Mesenchymal stem cell (in vitro differentiated cells and primary cell): ENCODE data around the gene LRIG1. TPM values are rescaled to one million over a fixed set of nuclear protein-coding genes. Genes with fewer than 3 reads are reported as not detected.

Experiments
- DNase-seq: peaks from one replicate; pipeline ENCODE4 v3.0.0-alpha.2; 2013
- H2AFZ ChIP-seq: one replicate; pipeline ENCODE4 v1.6.1; 2013; ENCODE audit warnings: low read depth, mild to moderate bottlenecking, control low read depth, inconsistent platforms, low read length, moderate library complexity
- H2AK5ac ChIP-seq: 2 replicates; pipeline ENCODE4 v1.6.1; 2013; ENCODE audit warnings: low read length, moderate library complexity, mild to moderate bottlenecking, inconsistent platforms; ENCODE audit not compliant: severe bottlenecking
- H2BK120ac ChIP-seq: one replicate; pipeline ENCODE4 v1.6.1; 2013; ENCODE audit warnings: low read depth, mild to moderate bottlenecking, inconsistent platforms, low read length, moderate library complexity
- H2BK12ac ChIP-seq, 2 experiments: one replicate each; pipeline ENCODE4 v1.6.1; 2013; ENCODE audit warnings: inconsistent platforms in 2 of 2, low read length in 2 of 2, mild to moderate bottlenecking in 2 of 2, moderate library complexity in 2 of 2, control low read depth in 1 of 2
- H2BK15ac ChIP-seq: one replicate; pipeline ENCODE4 v1.6.1; 2013; ENCODE audit warnings: mild to moderate bottlenecking, low read depth, inconsistent platforms; ENCODE audit not compliant: poor library complexity, severe bottlenecking
- H2BK5ac ChIP-seq: 2 replicates; pipeline ENCODE4 v1.6.1; 2013; ENCODE audit warnings: low read depth, mild to moderate bottlenecking, low read length, control low read depth, inconsistent platforms; ENCODE audit not compliant: poor library complexity, severe bottlenecking
- H3K14ac ChIP-seq, 2 experiments: one replicate each; pipeline ENCODE4 v1.6.1; 2013; ENCODE audit warnings: inconsistent platforms in 2 of 2, low read length in 2 of 2, control low read depth in 1 of 2, mild to moderate bottlenecking in 1 of 2, moderate library complexity in 1 of 2
- H3K18ac ChIP-seq, 2 experiments: one replicate each; pipeline ENCODE4 v1.6.1; 2013; ENCODE audit warnings: inconsistent platforms in 2 of 2, low read length in 2 of 2, control low read depth in 1 of 2, low read depth in 1 of 2, mild to moderate bottlenecking in 1 of 2
- H3K23ac ChIP-seq, 2 experiments: one replicate each; pipeline ENCODE4 v1.6.1; 2013; ENCODE audit warnings: inconsistent platforms in 2 of 2, low read length in 2 of 2, mild to moderate bottlenecking in 2 of 2, moderate library complexity in 2 of 2, control low read depth in 1 of 2
- H3K27ac ChIP-seq: 2 replicates; pipeline ENCODE4 v1.5.1; 2013; ENCODE audit warnings: mild to moderate bottlenecking, moderate library complexity, low read length, control low read depth, inconsistent platforms; ENCODE audit not compliant: poor library complexity, severe bottlenecking
- H3K27me3 ChIP-seq, 2 experiments: 2 replicates each; pipeline versions ENCODE4 v1.6.1 to v1.7.0; 2013; ENCODE audit warnings: low read length in 2 of 2, mild to moderate bottlenecking in 2 of 2, moderate library complexity in 2 of 2, control low read depth in 1 of 2, inconsistent platforms in 1 of 2; ENCODE audit not compliant: control insufficient read depth in 1 of 2, insufficient read depth in 1 of 2
- H3K36me3 ChIP-seq, 2 experiments: 2 replicates each; pipeline versions ENCODE4 v1.6.1 to v1.7.0; 2013; ENCODE audit warnings: low read length in 2 of 2, control low read depth in 1 of 2, inconsistent platforms in 1 of 2, low read depth in 1 of 2, mild to moderate bottlenecking in 1 of 2; ENCODE audit not compliant: insufficient read depth in 2 of 2, control insufficient read depth in 1 of 2
- H3K4ac ChIP-seq, 2 experiments: one replicate each; pipeline ENCODE4 v1.6.1; 2013; ENCODE audit warnings: inconsistent platforms in 2 of 2, low read length in 2 of 2, mild to moderate bottlenecking in 2 of 2, moderate library complexity in 2 of 2, control low read depth in 1 of 2, low read depth in 1 of 2
- H3K4me1 ChIP-seq: 2 replicates; pipeline ENCODE4 v1.6.1; 2013; ENCODE audit warnings: low read depth, low read length, control low read depth; ENCODE audit not compliant: control insufficient read depth, insufficient read depth
- H3K4me2 ChIP-seq: 2 replicates; pipeline ENCODE4 v1.6.1; 2013; ENCODE audit warnings: low read length, mild to moderate bottlenecking, inconsistent platforms; ENCODE audit not compliant: poor library complexity, severe bottlenecking
- H3K4me3 ChIP-seq, 2 experiments: 2 replicates each; pipeline versions ENCODE4 v1.5.1 to v1.7.0; 2013; ENCODE audit warnings: low read length in 2 of 2, mild to moderate bottlenecking in 2 of 2, control low read depth in 1 of 2, low read depth in 1 of 2; ENCODE audit not compliant: insufficient read depth in 1 of 2
- H3K79me1 ChIP-seq: replicated peaks from 2 replicates; pipeline ENCODE4 v1.6.1; 2013; ENCODE audit warnings: mild to moderate bottlenecking, control low read depth, low read length, inconsistent platforms; ENCODE audit not compliant: poor library complexity, severe bottlenecking
- H3K9ac ChIP-seq: 2 replicates; pipeline ENCODE4 v1.7.0; 2013; ENCODE audit warnings: mild to moderate bottlenecking, low read length, moderate library complexity
- H3K9me3 ChIP-seq: 2 replicates; pipeline ENCODE4 v1.7.0; 2013; ENCODE audit warnings: mild to moderate bottlenecking, low read length; ENCODE audit not compliant: control insufficient read depth
- H4K8ac ChIP-seq: one replicate; pipeline ENCODE4 v1.6.1; 2013; ENCODE audit warnings: inconsistent platforms, mild to moderate bottlenecking, low read length, moderate library complexity
- H4K91ac ChIP-seq: one replicate; pipeline ENCODE4 v1.6.1; 2013; ENCODE audit warnings: mild to moderate bottlenecking, low read length, inconsistent platforms
- WGBS: methylation state at CpG from one replicate; pipeline ENCODE4 v1.1.7; 2013; ENCODE audit warnings: mixed read lengths; 5-methylcytosine and 5-hydroxymethylcytosine counted together
- polyA plus RNA-seq, 2 experiments: library from polyadenylated mRNA; stranded (reverse); fragments of 200-250 nt; gene quantifications; one replicate each; pipeline ENCODE4 v1.2.3, GENCODE V29; 2013

LRIG1 gene, protein sequence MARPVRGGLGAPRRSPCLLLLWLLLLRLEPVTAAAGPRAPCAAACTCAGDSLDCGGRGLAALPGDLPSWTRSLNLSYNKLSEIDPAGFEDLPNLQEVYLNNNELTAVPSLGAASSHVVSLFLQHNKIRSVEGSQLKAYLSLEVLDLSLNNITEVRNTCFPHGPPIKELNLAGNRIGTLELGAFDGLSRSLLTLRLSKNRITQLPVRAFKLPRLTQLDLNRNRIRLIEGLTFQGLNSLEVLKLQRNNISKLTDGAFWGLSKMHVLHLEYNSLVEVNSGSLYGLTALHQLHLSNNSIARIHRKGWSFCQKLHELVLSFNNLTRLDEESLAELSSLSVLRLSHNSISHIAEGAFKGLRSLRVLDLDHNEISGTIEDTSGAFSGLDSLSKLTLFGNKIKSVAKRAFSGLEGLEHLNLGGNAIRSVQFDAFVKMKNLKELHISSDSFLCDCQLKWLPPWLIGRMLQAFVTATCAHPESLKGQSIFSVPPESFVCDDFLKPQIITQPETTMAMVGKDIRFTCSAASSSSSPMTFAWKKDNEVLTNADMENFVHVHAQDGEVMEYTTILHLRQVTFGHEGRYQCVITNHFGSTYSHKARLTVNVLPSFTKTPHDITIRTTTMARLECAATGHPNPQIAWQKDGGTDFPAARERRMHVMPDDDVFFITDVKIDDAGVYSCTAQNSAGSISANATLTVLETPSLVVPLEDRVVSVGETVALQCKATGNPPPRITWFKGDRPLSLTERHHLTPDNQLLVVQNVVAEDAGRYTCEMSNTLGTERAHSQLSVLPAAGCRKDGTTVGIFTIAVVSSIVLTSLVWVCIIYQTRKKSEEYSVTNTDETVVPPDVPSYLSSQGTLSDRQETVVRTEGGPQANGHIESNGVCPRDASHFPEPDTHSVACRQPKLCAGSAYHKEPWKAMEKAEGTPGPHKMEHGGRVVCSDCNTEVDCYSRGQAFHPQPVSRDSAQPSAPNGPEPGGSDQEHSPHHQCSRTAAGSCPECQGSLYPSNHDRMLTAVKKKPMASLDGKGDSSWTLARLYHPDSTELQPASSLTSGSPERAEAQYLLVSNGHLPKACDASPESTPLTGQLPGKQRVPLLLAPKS
- polyA plus RNA-seq (2013, experiment 1 of 2), result 11.6 TPM
- polyA plus RNA-seq (2013, experiment 2 of 2), result 12.2 TPM

- under 1% methylated on average over 75 of the region's 109 CpGs for WGBS
- peak within 1 kb of the TSS; percentile 9 to 88 for H3K4ac ChIP-seq
Measured at GRCh38 chr3:66500576-66501482, at the start of gene LRIG1. Gene LRIG1, minus strand, starts transcription at chr3:66501022. Its CDS starts 615 bp downstream, at chr3:66500407.

GRCh38 chr3:66544619-66545429 is 44.0 kb upstream of the LRIG1 start:
- H2BK15ac ChIP-seq, result no peak overlapping the region
- no peaks in the 10 kb centered on the region for H3K4me1 ChIP-seq
- no peak overlapping the region for H3K4me2 ChIP-seq
- no peak overlapping the region for H2BK12ac ChIP-seq
- no peak overlapping the region for H3K27ac ChIP-seq
- no peak overlapping the region for H2AK5ac ChIP-seq
- no peak overlapping the region for H3K23ac ChIP-seq
- no peak overlapping the region for H3K4ac ChIP-seq
- no peak overlapping the region for H3K9ac ChIP-seq
- H2AFZ ChIP-seq, result no peak overlapping the region
- no peak overlapping the region for H2BK5ac ChIP-seq
- no peak overlapping the region for H3K14ac ChIP-seq
- no peak overlapping the region for H3K18ac ChIP-seq
- H4K8ac ChIP-seq, result no peak overlapping the region
- no peaks in the 10 kb centered on the region for H3K9me3 ChIP-seq
- H4K91ac ChIP-seq, result no peak overlapping the region
- H3K79me1 ChIP-seq, result no peaks in the 10 kb centered on the region
- H2BK120ac ChIP-seq, result no peak overlapping the region
- DNase-seq, result no peak
- no peaks in the 10 kb centered on the region for H3K36me3 ChIP-seq
- no peak overlapping the region for H3K4me3 ChIP-seq
- H3K27me3 ChIP-seq, result no peaks in the 10 kb centered on the region
- WGBS, result 97% methylated on average over 41 of the region's 43 CpGs

More at GRCh38 chr3:66500576-66501482, at the start of gene LRIG1:
- Histone ChIP-seq H2BK12ac (peak within 1 kb of the TSS in 1 of 2 experiments; percentile 90), H3K23ac (peak within 1 kb of the TSS in 1 of 2 experiments; percentile 94), H3K9ac (peak within 1 kb of the TSS; percentile 83), H2BK15ac (peak within 1 kb of the TSS; percentile 60), H2BK5ac (peak within 1 kb of the TSS; percentile 81), H3K36me3 (no peaks in the 10 kb centered on the region), H3K27ac (peak within 1 kb of the TSS; percentile 11), H3K9me3 (no peaks in the 10 kb centered on the region), H2AK5ac (no peak within 1 kb of the TSS), H4K91ac (peak within 1 kb of the TSS; percentile 67), H3K27me3 (peaks cover 0 to 11% of the 10 kb centered on the region in 2 experiments), H2BK120ac (peak within 1 kb of the TSS; percentile 21), H3K18ac (peak within 1 kb of the TSS; percentile 77 to 96), H2AFZ (peak within 1 kb of the TSS; percentile 60), H3K4me3 (peak within 1 kb of the TSS; percentile 93 to 97), H3K4me1 (peaks cover 12% of the 10 kb centered on the region), H3K14ac (peak within 1 kb of the TSS in 1 of 2 experiments; percentile 95), H3K4me2 (peak within 1 kb of the TSS; percentile 63), H4K8ac (peak within 1 kb of the TSS; percentile 67), H3K79me1 (peaks cover 2% of the 10 kb centered on the region)
- DNase-seq, result peak; percentile 97

DNA sequence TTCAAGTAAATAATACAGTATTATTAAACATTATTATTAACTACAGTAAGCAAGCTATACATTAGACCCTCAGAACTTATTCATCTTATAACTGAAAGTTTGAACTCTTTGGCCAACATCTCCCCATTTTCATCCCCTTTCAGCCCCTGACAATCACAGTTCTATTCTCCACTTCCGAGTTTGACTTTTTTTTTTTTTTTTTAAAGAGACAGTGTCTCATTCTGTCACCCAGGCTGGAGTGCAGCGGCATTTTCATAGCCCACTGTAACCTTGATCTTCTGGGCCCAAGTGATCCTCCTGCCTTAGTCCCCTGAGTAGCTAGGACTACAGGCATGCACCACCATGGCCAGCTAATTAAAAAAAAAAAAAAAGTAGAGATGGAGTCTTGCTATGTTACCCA is 41.3 kb upstream of the LRIG1 start:
- no peak overlapping the region for H3K14ac ChIP-seq
- H2BK12ac ChIP-seq, result no peak overlapping the region
- H2AFZ ChIP-seq, result no peak overlapping the region
- H2AK5ac ChIP-seq, result no peak overlapping the region
- H3K4me1 ChIP-seq, result no peaks in the 10 kb centered on the region
- no peak overlapping the region for H4K91ac ChIP-seq
- no peak overlapping the region for H2BK15ac ChIP-seq
- no peak overlapping the region for H2BK120ac ChIP-seq
- no peak overlapping the region for H3K27ac ChIP-seq
- H3K4me2 ChIP-seq, result no peak overlapping the region
- H3K27me3 ChIP-seq, result no peaks in the 10 kb centered on the region
- no peaks in the 10 kb centered on the region for H3K79me1 ChIP-seq
- no peak overlapping the region for H3K4me3 ChIP-seq
- H3K4ac ChIP-seq, result no peak overlapping the region
- H3K9me3 ChIP-seq, result no peaks in the 10 kb centered on the region
- no peaks in the 10 kb centered on the region for H3K36me3 ChIP-seq
- no peak overlapping the region for H2BK5ac ChIP-seq
- no peak overlapping the region for H3K23ac ChIP-seq
- DNase-seq, result no peak
- no peak overlapping the region for H3K18ac ChIP-seq
- no peak overlapping the region for H4K8ac ChIP-seq
- no peak overlapping the region for H3K9ac ChIP-seq
- 88% methylated on average over 2 of the region's 2 CpGs for WGBS
